Measurements from ENCODE around the gene ABHD12. TPM values are rescaled to one million over a fixed set of nuclear protein-coding genes. Genes with fewer than 3 reads are reported as not detected.

The ABHD12 gene
- total RNA-seq, 1 experiment from 2014 or later = 56.7 TPM

DNA sequence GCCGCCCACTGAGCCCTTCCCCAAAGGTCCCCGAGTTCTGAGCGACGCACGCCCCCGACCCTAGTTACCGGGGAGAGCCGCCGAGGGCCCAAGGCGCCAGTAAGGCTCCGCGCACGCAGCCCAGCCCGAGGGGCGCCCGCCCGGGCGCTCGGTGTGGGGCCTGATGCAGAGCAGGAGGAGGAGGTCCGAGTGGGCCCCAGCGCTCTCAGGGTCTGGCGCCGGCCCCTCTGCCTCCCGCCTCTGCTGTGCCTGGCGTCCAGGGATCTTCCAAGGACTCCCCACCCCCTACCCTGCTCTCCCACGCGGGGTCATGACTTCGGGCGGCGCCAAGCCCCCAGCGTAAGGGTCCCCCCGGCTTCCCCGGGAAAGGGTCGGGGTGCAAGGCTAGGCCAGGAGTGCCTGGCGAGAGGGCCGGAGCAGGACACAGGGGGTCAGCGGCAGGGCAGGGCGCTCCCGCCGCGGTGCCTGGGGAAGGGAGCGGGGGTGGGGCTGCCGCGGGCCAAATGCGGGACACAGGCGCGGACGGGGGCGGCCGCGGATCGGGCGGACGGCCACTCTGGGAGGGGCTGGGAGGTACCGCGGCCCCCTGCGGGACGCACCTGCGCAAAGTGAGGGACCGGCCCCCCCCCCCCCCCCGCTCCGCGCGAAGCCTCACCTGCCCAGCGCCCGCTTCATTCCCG, 637 bp downstream of the ABHD12 start:
- in situ Hi-C loops (cut with HindIII; ENCODE audit: low pct_unique_long_range_greater_than_20kb, low sequenced_read_pairs) = no loop called here
- DNase-seq (ENCODE audit: low read depth, low spot score) = no peak

DNA sequence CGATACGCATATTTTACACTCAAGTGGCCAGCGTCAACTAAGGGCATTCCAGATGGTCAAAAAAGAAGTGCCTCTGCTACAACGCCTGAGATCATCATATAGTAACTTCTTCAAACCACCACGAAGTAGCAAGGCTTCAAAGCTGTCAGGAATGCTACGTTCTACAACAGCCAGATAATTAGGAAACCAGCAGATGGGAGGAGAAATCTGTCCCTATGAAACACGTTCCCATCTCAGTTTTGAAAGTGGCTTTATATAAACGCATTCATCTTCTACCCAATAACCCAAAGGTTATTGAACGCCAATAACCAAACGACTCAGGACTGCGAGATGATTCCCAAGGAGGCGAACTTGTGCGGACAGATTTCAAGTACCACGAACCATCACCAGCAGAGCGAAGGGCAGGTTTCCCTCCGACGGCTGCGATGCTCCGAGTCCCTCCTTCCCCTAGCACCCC, 1.2 kb downstream of the ABHD12 start:
- in situ Hi-C loops (cut with HindIII; ENCODE audit: low pct_unique_long_range_greater_than_20kb, low sequenced_read_pairs) = no loop called here

GRCh38 chr20:25382704-25383370, 7.8 kb downstream of the ABHD12 start:
- in situ Hi-C loops (cut with HindIII; ENCODE audit: low pct_unique_long_range_greater_than_20kb, low sequenced_read_pairs) = no loop called here
- no peak for DNase-seq (ENCODE audit: low read depth, low spot score)

More for the DNA sequence above, 1.2 kb downstream of the ABHD12 start:
- DNase-seq (ENCODE audit: low read depth, low spot score) = no peak

DNA sequence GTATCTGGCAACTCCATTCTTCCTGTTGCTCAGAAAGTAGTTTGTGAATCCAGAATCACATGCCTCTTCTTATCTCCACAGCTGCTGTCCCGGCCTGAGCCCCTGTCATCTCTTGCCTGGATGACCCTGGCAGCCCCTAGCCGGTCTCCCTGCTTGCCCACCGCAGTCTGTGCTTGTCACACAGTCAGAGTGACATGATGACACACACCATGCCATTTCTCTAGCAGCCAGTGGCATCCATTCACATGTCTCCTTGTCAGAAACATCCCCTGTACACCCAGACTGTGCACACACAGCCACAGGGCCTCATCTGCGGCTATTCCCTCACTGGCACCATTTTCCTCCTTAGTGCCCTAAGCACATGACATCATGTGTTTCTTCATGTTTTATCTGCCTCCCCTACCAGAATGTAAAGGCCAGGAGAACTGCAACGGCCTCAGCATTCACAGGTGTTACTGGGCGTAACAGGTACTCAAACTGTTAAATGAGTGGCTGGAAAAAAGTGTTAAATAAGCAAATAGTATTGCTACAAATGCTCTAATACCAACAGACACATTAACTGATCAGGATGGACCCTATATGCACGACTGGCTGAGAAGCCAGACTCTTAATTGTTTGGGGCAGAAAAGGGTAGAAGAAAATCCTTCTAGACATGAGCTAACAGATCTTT, 9.6 kb downstream of the ABHD12 start:
- no peak for DNase-seq (ENCODE audit: low read depth, low spot score)
- in situ Hi-C loops (cut with HindIII; ENCODE audit: low pct_unique_long_range_greater_than_20kb, low sequenced_read_pairs) = no loop called here

- DNase-seq (ENCODE audit: low read depth, low spot score) = no peak
- in situ Hi-C loops (cut with HindIII; ENCODE audit: low pct_unique_long_range_greater_than_20kb, low sequenced_read_pairs) = no loop called here
These were observed 11.5 kb downstream of the ABHD12 start for GRCh38 chr20:25378884-25379733.

GRCh38 chr20:25378189-25378883, 12.3 kb downstream of the ABHD12 start:
- DNase-seq (ENCODE audit: low read depth, low spot score) = no peak
- in situ Hi-C loops (cut with HindIII; ENCODE audit: low pct_unique_long_range_greater_than_20kb, low sequenced_read_pairs) = no loop called here

DNA sequence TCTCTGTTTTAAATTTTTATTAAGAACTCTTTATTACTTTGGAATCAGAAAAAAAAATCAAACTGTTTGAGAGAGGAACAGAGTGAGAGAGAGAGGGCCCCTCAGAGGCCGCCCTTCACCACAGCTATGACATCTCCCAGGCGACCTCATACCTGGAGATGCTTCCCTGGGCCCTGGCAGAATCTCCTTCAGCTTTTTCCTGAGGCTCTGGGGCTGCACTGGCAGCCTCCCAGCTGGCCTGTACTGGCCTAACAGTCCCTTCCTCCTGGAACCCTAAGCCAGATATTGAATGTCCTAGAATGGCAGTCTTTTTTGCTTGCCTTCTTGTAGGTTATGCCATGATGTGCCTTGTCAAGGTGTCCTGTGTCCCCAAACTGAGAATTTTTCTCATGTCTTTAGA, 13.7 kb downstream of the ABHD12 start:
- no peak for DNase-seq (ENCODE audit: low read depth, low spot score)
- in situ Hi-C loops (cut with HindIII; ENCODE audit: low pct_unique_long_range_greater_than_20kb, low sequenced_read_pairs) = no loop called here

DNA sequence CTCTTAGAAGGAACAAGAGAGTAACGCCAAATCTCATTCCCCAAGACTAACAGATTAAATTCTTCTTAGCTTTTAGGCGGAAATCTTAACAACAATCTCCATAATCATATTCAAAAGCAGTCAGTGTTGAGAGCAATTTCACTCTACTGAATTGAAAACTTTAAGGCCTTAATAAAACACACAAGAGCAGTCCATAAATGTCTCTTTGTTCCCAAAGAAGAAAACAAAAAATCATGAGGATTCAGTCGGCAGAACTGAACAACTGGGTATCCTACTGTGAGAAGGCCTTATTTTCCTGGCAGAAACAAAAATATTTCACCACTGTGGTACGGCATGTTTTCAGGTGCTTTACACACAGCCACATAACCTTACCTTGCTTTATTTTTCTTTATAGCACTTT, 14.4 kb downstream of the ABHD12 start:
- DNase-seq (ENCODE audit: low read depth, low spot score) = peak; percentile 39
- in situ Hi-C loops (cut with HindIII; ENCODE audit: low pct_unique_long_range_greater_than_20kb, low sequenced_read_pairs) = no loop called here

DNA sequence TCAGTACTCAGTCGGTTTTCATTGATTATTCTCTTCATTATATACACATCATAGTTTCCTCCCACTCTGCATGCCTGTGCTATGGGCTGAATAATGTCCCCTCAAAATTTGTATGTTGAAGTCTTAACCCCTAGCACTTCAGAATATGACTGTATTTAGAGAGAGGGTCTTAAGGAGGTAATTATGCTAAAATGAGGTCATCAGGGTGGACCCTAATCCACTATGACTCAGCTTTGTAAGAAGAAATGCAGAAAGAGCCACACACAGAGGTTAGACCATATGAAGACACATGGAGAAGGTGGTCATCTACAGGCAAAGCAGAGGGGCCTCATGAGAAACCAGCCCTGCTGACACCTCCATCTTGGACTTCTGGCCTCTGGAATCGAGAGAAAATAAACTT, 15.8 kb downstream of the ABHD12 start:
- in situ Hi-C loops (cut with HindIII; ENCODE audit: low pct_unique_long_range_greater_than_20kb, low sequenced_read_pairs) = no loop called here

GRCh38 chr20:25372584-25373336, 17.9 kb downstream of the ABHD12 start:
- in situ Hi-C loops (cut with HindIII; ENCODE audit: low pct_unique_long_range_greater_than_20kb, low sequenced_read_pairs) = no loop called here
- no peak for DNase-seq (ENCODE audit: low read depth, low spot score)

More for the DNA sequence above, 15.8 kb downstream of the ABHD12 start:
- DNase-seq (ENCODE audit: low read depth, low spot score) = no peak

DNA sequence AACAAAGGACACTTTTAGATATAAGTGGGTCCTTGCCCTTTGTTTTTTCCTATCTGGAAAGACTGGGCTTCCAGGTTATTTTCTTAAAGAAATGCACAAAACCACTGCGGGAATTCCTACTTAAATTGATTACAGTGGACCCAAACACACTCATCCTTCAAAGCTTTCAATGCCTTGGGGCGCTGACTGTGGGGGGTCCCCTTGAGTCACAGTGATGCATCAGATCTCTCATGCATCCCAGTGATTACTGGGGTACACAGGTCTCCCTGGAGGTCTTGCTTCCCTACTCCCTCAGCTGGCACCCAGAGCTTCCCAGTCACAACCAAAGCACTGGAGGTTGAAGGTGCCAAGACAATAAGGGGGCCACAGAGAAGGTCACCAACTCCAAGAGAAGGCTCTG, 20.7 kb downstream of the ABHD12 start:
- in situ Hi-C loops (cut with HindIII; ENCODE audit: low pct_unique_long_range_greater_than_20kb, low sequenced_read_pairs) = no loop called here
- no peak for DNase-seq (ENCODE audit: low read depth, low spot score)

GRCh38 chr20:25369529-25369928, 21.1 kb downstream of the ABHD12 start:
- no peak for DNase-seq (ENCODE audit: low read depth, low spot score)
- in situ Hi-C loops (cut with HindIII; ENCODE audit: low pct_unique_long_range_greater_than_20kb, low sequenced_read_pairs) = no loop called here

DNA sequence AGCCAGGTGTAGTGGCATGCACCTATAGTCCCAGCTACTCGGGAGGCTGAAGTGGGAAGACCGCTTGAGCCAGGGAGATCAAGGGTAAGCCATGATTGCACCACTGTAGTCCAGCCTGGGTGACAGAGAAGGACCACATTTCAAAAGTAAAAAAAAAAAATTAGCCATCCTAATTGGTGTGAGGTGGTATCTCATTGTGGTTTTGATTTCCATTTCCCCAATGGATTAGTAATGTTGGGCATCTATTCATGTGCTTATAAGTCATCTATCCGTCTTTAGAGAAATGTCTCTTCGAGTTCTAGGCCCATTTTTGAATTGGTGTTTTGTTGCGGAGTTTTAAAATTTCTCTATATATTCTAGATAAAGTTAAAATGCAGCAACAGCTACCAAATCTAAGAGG, 21.7 kb downstream of the ABHD12 start:
- DNase-seq (ENCODE audit: low read depth, low spot score) = no peak
- in situ Hi-C loops (cut with HindIII; ENCODE audit: low pct_unique_long_range_greater_than_20kb, low sequenced_read_pairs) = no loop called here

- no peak for DNase-seq (ENCODE audit: low read depth, low spot score)
- in situ Hi-C loops (cut with HindIII; ENCODE audit: low pct_unique_long_range_greater_than_20kb, low sequenced_read_pairs) = no loop called here
These were observed 22.1 kb downstream of the ABHD12 start for GRCh38 chr20:25368526-25368925.

DNA sequence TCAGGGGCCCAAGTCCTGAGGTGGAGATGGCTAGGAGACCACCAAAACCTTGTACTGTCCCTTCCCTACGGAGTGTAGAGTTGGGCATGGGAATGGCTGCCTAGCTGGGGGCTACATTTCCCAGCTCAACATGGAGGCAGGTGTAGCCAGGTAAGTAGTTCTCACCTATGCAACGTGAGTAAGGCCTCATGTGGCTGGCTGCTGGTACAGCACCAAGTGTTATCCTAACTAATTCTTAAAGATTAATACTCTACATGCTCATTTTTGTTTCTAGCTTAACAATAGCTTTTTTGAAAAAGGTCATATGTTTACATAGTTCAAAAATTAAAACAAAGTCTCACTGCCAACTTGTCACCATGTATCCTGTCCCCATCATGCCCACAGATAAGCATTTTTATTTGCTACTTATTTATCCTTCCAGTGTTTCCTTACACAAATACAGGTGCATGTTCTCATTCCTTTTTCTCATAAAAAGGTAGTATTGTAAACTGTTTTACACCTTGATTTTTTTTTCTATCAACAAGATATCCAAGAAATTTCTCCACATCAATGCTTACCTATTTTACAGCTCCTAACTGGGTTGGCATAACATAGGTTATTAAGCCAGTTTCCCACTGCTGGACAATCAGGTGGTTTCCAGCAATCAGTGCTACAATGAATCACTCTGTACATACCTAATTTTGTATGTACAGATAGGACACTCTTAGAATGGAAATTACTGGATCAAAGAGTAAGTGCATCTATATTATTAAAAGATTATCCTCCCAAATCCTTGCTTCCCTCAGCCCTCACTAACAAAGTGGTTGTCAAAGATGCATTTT, 25.5 kb downstream of the ABHD12 start:
- in situ Hi-C loops (cut with HindIII; ENCODE audit: low pct_unique_long_range_greater_than_20kb, low sequenced_read_pairs) = no loop called here
- DNase-seq (ENCODE audit: low read depth, low spot score) = no peak

GRCh38 chr20:25364180-25364788, 26.4 kb downstream of the ABHD12 start:
- in situ Hi-C loops (cut with HindIII; ENCODE audit: low pct_unique_long_range_greater_than_20kb, low sequenced_read_pairs) = no loop called here
- no peak for DNase-seq (ENCODE audit: low read depth, low spot score)

Data from SK-MEL-5 (cell line).